Left lung (tissue), 10 donors: ENCODE data around the gene UBA5. TPM values are rescaled to one million over a fixed set of nuclear protein-coding genes. Genes with fewer than 3 reads are reported as not detected.

Source experiments
- ATAC-seq: fragments of 200-7000 bp; cut with Tn5 transposase; one replicate; pipeline ENCODE4 v1.9.1; 2020; ENCODE audit warnings: moderate library complexity
- DNase-seq, 4 donors: peaks; one replicate each; pipeline ENCODE4 v3.0.0-alpha.2; 2013 to 2020
- H3K27ac ChIP-seq, 2 donors: fragments of 200-600 bp; sonication (generic) in 1 of 2; one replicate each; pipeline versions ENCODE4 v1.5.0 to v1.8.0; 2020 to 2021
- H3K27me3 ChIP-seq, 2 donors: fragments of 200-600 bp; sonication (generic) in 1 of 2; one replicate each; pipeline versions ENCODE4 v1.5.0 to v1.8.0; 2020 to 2021
- H3K36me3 ChIP-seq, 2 donors: fragments of 200-600 bp; sonication (generic) in 1 of 2; one replicate each; pipeline versions ENCODE4 v1.5.0 to v1.8.0; 2020 to 2021
- H3K4me1 ChIP-seq, 2 donors: fragments of 200-600 bp; one replicate each; pipeline ENCODE4 v1.8.0; 2021
- H3K4me3 ChIP-seq, 2 donors: fragments of 200-600 bp; sonication (generic) in 1 of 2; one replicate each; pipeline versions ENCODE4 v1.5.0 to v1.8.0; 2020 to 2021; ENCODE audit warnings: mild to moderate bottlenecking in 1 of 2
- H3K9me3 ChIP-seq, 2 donors: fragments of 200-600 bp; sonication (generic) in 1 of 2; one replicate each; pipeline versions ENCODE4 v1.5.0 to v1.8.0; 2020 to 2021
- CTCF ChIP-seq, 2 donors: fragments of 200-600 bp; sonication (generic) in 1 of 2; IDR thresholded peaks; one replicate each; pipeline versions ENCODE4 v1.5.0 to v1.8.0; 2021; ENCODE audit warnings: antibody characterized with exemption in 2 of 2
- intact Hi-C, 2 donors: fragments of 100-400 bp; cut with DNase I; formaldehyde crosslinking; loops; one replicate each; pipeline versions ENCODE4 v1.11.2 to v1.14.2; 2022
- polyA plus RNA-seq, 6 donors: library from polyadenylated mRNA; unstranded; fragments of 120-200 nt; gene quantifications; one replicate each; pipeline ENCODE4 v1.2.1, GENCODE V29; 2013; ENCODE audit not compliant: insufficient read length in 6 of 6
- total RNA-seq, 2 donors: library from RNA; stranded (reverse); fragmentation: NEBNext Ultra II Directional; extraction: Animal tissue kit (Norgen Biotek cat#: 25700); gene quantifications; one replicate each; pipeline ENCODE4 v1.2.1, GENCODE V29; 2021
- donor health status: DM: no; HTN: yes; CAD: no.
- donor health status: DM: no; HTN: no; CAD: no.

UBA5 gene
- total and polyA plus RNA-seq, 8 donors: 34.1 to 89.3 (median 75.5) TPM

GRCh38 chr3:132661101-132661500 is 972 bp downstream of the UBA5 start:
- intact Hi-C loops: no loop called here
- no peak for TF ChIP-seq CTCF (IDR thresholded peaks at IDR 0.05)
- DNase-seq: no peak
- Histone ChIP-seq H3K27ac (no peak overlapping the region), H3K4me3 (peak overlapping the region; percentile 74 to 82), H3K4me1 (peaks cover 15 to 46% of the 10 kb centered on the region in 2 donors), H3K27me3 (no peaks in the 10 kb centered on the region), H3K9me3 (no peaks in the 10 kb centered on the region), H3K36me3 (no peaks in the 10 kb centered on the region)
- no peak for ATAC-seq

GRCh38 chr3:132662212-132662611 is 2.1 kb downstream of the UBA5 start:
- ATAC-seq (no peak), DNase-seq (no peak)
- peak overlapping the region in 1 of 2 donors; percentile 74 for H3K4me3 ChIP-seq
- H3K9me3 ChIP-seq: no peaks in the 10 kb centered on the region
- no peaks in the 10 kb centered on the region for H3K27me3 ChIP-seq
- H3K36me3 ChIP-seq: no peaks in the 10 kb centered on the region
- H3K4me1 ChIP-seq: peaks cover 15 to 46% of the 10 kb centered on the region in 2 donors
- intact Hi-C loops: no loop called here
- H3K27ac ChIP-seq: no peak overlapping the region
- no peak for TF ChIP-seq CTCF (IDR thresholded peaks at IDR 0.05)

GRCh38 chr3:132665230-132665745 is 5.2 kb downstream of the UBA5 start:
- Histone ChIP-seq H3K4me3 (no peak overlapping the region), H3K27ac (no peak overlapping the region), H3K9me3 (no peaks in the 10 kb centered on the region), H3K4me1 (peaks cover 15 to 38% of the 10 kb centered on the region in 2 donors), H3K27me3 (no peaks in the 10 kb centered on the region), H3K36me3 (no peaks in the 10 kb centered on the region)
- no peak for TF ChIP-seq CTCF (IDR thresholded peaks at IDR 0.05)
- intact Hi-C loops: no loop called here
- ATAC-seq: no peak
- peak in 1 of 4 donors; percentile 33 for DNase-seq

GRCh38 chr3:132669256-132669777 is 9.2 kb downstream of the UBA5 start:
- DNase-seq (no peak), ATAC-seq (no peak)
- intact Hi-C loops: no loop called here
- H3K36me3 ChIP-seq: peaks cover 0 to 34% of the 10 kb centered on the region in 2 donors
- H3K9me3 ChIP-seq: no peaks in the 10 kb centered on the region
- no peaks in the 10 kb centered on the region for H3K27me3 ChIP-seq
- peaks cover 0 to 7% of the 10 kb centered on the region in 2 donors for H3K4me1 ChIP-seq
- no peak for TF ChIP-seq CTCF (IDR thresholded peaks at IDR 0.05)
- no peak overlapping the region for H3K27ac ChIP-seq
- no peak overlapping the region for H3K4me3 ChIP-seq

- TF ChIP-seq CTCF (IDR thresholded peaks at IDR 0.05): no peak
- DNase-seq (no peak), ATAC-seq (no peak)
- Histone ChIP-seq H3K9me3 (no peaks in the 10 kb centered on the region), H3K36me3 (peaks cover 0 to 93% of the 10 kb centered on the region in 2 donors), H3K27ac (no peak overlapping the region), H3K4me1 (no peaks in the 10 kb centered on the region), H3K4me3 (no peak overlapping the region), H3K27me3 (no peaks in the 10 kb centered on the region)
- intact Hi-C loops: no loop called here
Measured at GRCh38 chr3:132675408-132675807, 15.3 kb downstream of the UBA5 start.
